GM23338 (cell line): ENCODE measurements around the gene RASA3. TPM values are rescaled to one million over a fixed set of nuclear protein-coding genes. Genes with fewer than 3 reads are reported as not detected.

Experiments
- ATAC-seq: fragments of 200-7000 bp; cut with Tn5 transposase; 3 replicates; pipeline ENCODE4 v1.9.1; 2020
- DNase-seq: peaks from one replicate; pipeline ENCODE4 v3.0.0-alpha.2; 2015; ENCODE audit warnings: low spot score
- H2AFZ ChIP-seq: fragments of 200-600 bp; sonication (generic); 2 replicates; pipeline ENCODE4 v1.8.0; 2016; ENCODE audit warnings: antibody characterized with exemption, mild to moderate bottlenecking, moderate library complexity
- H3F3A ChIP-seq: fragments of 200-600 bp; sonication (generic); replicated peaks from 2 replicates; pipeline ENCODE4 v1.8.0; 2017; ENCODE audit warnings: antibody characterized with exemption, mixed run types, low read depth
- H3K27ac ChIP-seq: fragments of 200-600 bp; sonication (generic); 2 replicates; pipeline ENCODE4 v1.6.1; 2016; ENCODE audit warnings: low read depth
- H3K27me3 ChIP-seq: fragments of 200-600 bp; sonication (generic); 2 replicates; pipeline ENCODE4 v1.8.0; 2016; ENCODE audit warnings: mild to moderate bottlenecking, mixed run types, moderate library complexity; ENCODE audit not compliant: insufficient read depth
- H3K36me3 ChIP-seq: fragments of 200-600 bp; sonication (generic); 2 replicates; pipeline ENCODE4 v1.8.0; 2016; ENCODE audit warnings: mild to moderate bottlenecking; ENCODE audit not compliant: insufficient read depth
- H3K4me1 ChIP-seq: fragments of 200-600 bp; sonication (generic); 2 replicates; pipeline ENCODE4 v1.8.0; 2016; ENCODE audit warnings: mild to moderate bottlenecking, moderate library complexity; ENCODE audit not compliant: insufficient read depth
- H3K4me2 ChIP-seq: fragments of 200-600 bp; sonication (generic); 2 replicates; pipeline ENCODE4 v1.7.1; 2017; ENCODE audit warnings: mixed run types
- H3K4me3 ChIP-seq: fragments of 200-600 bp; sonication (generic); 2 replicates; pipeline ENCODE4 v1.6.1; 2016; ENCODE audit warnings: mixed run types
- H3K79me2 ChIP-seq: fragments of 200-600 bp; sonication (generic); replicated peaks from 2 replicates; pipeline ENCODE4 v1.8.0; 2017; ENCODE audit warnings: mild to moderate bottlenecking; ENCODE audit not compliant: insufficient read depth
- H3K9me2 ChIP-seq: fragments of 200-600 bp; sonication (generic); 2 replicates; pipeline ENCODE4 v1.8.0; 2017; ENCODE audit not compliant: insufficient read depth
- H4K20me1 ChIP-seq: fragments of 200-600 bp; sonication (generic); replicated peaks from 2 replicates; pipeline ENCODE4 v1.8.0; 2017; ENCODE audit warnings: mild to moderate bottlenecking; ENCODE audit not compliant: insufficient read depth
- H3K27ac Mint-ChIP-seq: 2 replicates; pipeline ENCODE4 v1.8.0; 2020; ENCODE audit warnings: inconsistent platforms, mild to moderate bottlenecking, moderate library complexity, mixed read lengths
- H3K27me3 Mint-ChIP-seq: 3 replicates; pipeline ENCODE4 v1.8.0; 2022; ENCODE audit warnings: low read depth, mild to moderate bottlenecking, moderate library complexity, mixed read lengths, inconsistent platforms; ENCODE audit not compliant: insufficient read depth, poor library complexity
- H3K36me3 Mint-ChIP-seq: 3 replicates; pipeline ENCODE4 v1.8.0; 2021; ENCODE audit warnings: low read depth, mild to moderate bottlenecking, inconsistent platforms, moderate library complexity, mixed read lengths
- H3K4me1 Mint-ChIP-seq: 3 replicates; pipeline ENCODE4 v1.8.0; 2020; ENCODE audit warnings: mild to moderate bottlenecking, inconsistent platforms, mixed read lengths
- H3K4me3 Mint-ChIP-seq: 3 replicates; pipeline ENCODE4 v1.8.0; 2021; ENCODE audit warnings: moderate library complexity, mild to moderate bottlenecking, inconsistent platforms, mixed read lengths
- H3K9me3 Mint-ChIP-seq: 3 replicates; pipeline ENCODE4 v1.8.0; 2020; ENCODE audit warnings: moderate library complexity, mild to moderate bottlenecking, inconsistent platforms, mixed read lengths
- CREB1 ChIP-seq: fragments of 250-450 bp; sonication (Bioruptor Pico); IDR thresholded peaks from 2 replicates; pipeline ENCODE4 v1.5.0; 2020; ENCODE audit warnings: low read depth, mild to moderate bottlenecking, moderate library complexity
- ETS1 ChIP-seq: IDR thresholded peaks from 2 replicates; pipeline ENCODE4 v1.6.1; 2016; ENCODE audit warnings: antibody characterized with exemption
- EZH2 ChIP-seq: fragments of 200-600 bp; sonication (generic); IDR thresholded peaks from one replicate; pipeline ENCODE4 v1.8.0; 2017; ENCODE audit warnings: antibody characterized with exemption, mild to moderate bottlenecking, low read depth; ENCODE audit not compliant: unreplicated experiment
- JUNB ChIP-seq: IDR thresholded peaks from one replicate; pipeline ENCODE4 v1.6.1; 2016; ENCODE audit warnings: antibody characterized with exemption; ENCODE audit not compliant: unreplicated experiment
- POLR2AphosphoS5 ChIP-seq: IDR thresholded peaks from 2 replicates; pipeline ENCODE4 v1.6.1; 2016; ENCODE audit warnings: antibody characterized with exemption, low read depth
- STAT1 ChIP-seq: IDR thresholded peaks from one replicate; pipeline ENCODE4 v1.6.1; 2016; ENCODE audit warnings: antibody characterized with exemption; ENCODE audit not compliant: unreplicated experiment
- ZNF114 ChIP-seq: fragments of 250-450 bp; sonication (Bioruptor Pico); IDR thresholded peaks from 2 replicates; pipeline ENCODE4 v1.5.0; 2020; ENCODE audit warnings: mild to moderate bottlenecking, moderate library complexity
- ZNF462 ChIP-seq: fragments of 250-450 bp; sonication (Bioruptor Pico); IDR thresholded peaks from 2 replicates; pipeline ENCODE4 v1.5.0; 2020; ENCODE audit warnings: mild to moderate bottlenecking, moderate library complexity
- polyA plus RNA-seq: library from polyadenylated mRNA; unstranded; fragments of >200 nt; fragmentation: Nextera tagmentation; extraction: Ambion mirVana; gene quantifications from 2 replicates; pipeline ENCODE4 v1.2.1, GENCODE V29; 2016
- total RNA-seq: library from RNA; depleted of rRNA; stranded (reverse); fragments of >200 nt; shearing (Covaris generic); gene quantifications from 2 replicates; pipeline ENCODE4 v1.2.3, GENCODE V29; 2014

RASA3 gene
- total and polyA plus RNA-seq, 2 experiments from 2014 or later, result 11.2 to 20.7 TPM

- TF ChIP-seq ZNF462 (CRISPR knock-in tag), result no peak
Observed at GRCh38 chr13:114071410-114071809, 61.0 kb downstream of the RASA3 start (continued).

GRCh38 chr13:114070098-114070799 is 62.2 kb downstream of the RASA3 start:
- Mint-ChIP-seq H3K9me3 (peaks cover 7% of the 10 kb centered on the region), H3K36me3 (peaks cover 25% of the 10 kb centered on the region), H3K4me3 (no peak overlapping the region), H3K27me3 (peaks cover 11% of the 10 kb centered on the region), H3K4me1 (peaks cover 25% of the 10 kb centered on the region), H3K27ac (no peak overlapping the region)
- Histone ChIP-seq H3K36me3 (no peaks in the 10 kb centered on the region; the same call in 1 of the 2 replicates), H2AFZ (no peak overlapping the region), H3K27ac (no peak overlapping the region), H3K9me2 (no peaks in the 10 kb centered on the region), H3K4me3 (no peak overlapping the region), H3K79me2 (peaks cover 8% of the 10 kb centered on the region; the same call in 1 of the 2 replicates), H3K4me2 (no peak overlapping the region), H3F3A (peaks cover 5% of the 10 kb centered on the region; the same call in 1 of the 2 replicates), H4K20me1 (peaks cover 6% of the 10 kb centered on the region; the same call in 1 of the 2 replicates), H3K4me1 (peaks cover under 1% of the 10 kb centered on the region; the same call in 1 of the 2 replicates), H3K27me3 (no peaks in the 10 kb centered on the region)
- DNase-seq, result no peak
- ATAC-seq, result no peak
- TF ChIP-seq JUNB, result no peak
- TF ChIP-seq STAT1, result no peak
- TF ChIP-seq ZNF462 (CRISPR knock-in tag), result no peak
- TF ChIP-seq ETS1, result no peak
- no peak for TF ChIP-seq CREB1 (CRISPR knock-in tag)
- no peak for TF ChIP-seq EZH2
- TF ChIP-seq ZNF114 (CRISPR knock-in tag), result no peak
- TF ChIP-seq POLR2AphosphoS5, result no peak
